ENCODE data around the gene SERPINA9.

The SERPINA9 gene

DNA sequence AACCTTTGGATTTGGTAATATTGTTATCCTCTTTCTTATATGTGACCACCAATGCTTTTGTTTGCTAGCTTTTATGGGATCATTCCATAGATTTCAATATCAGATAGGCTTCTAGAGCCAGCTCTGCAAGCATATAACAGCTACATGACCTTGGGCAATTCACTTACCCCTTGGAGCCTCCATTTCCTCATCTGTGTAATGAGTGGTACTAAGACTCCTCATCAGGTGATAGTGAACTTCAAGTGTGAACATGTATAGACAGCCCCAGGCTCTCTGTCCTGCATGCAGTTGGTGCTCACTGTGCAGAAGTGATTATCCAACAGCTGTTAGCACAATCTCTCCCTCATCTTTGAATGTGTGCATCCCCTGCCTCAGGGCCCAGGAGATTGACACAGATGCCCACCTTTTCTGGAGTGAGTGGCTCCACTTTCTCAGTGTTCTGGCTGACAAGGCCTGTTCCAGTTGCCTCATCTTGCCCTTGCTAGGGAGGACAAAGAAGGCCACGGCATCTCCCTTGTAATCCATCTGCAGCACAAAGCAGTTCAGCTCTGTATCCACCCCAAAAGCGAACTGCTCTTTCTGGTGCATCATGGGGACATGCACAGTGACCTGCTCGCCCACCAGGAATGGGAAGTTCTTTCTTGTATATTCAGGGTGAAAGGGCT lies 9.2 kb downstream of the SERPINA9 start:
- no peak overlapping the region for H3K4me3 ChIP-seq (ENCODE audit: control insufficient read depth, low read depth, low read length)
- no peak for DNase-seq (ENCODE audit: low read depth)
- TF ChIP-seq, protein P1, sequence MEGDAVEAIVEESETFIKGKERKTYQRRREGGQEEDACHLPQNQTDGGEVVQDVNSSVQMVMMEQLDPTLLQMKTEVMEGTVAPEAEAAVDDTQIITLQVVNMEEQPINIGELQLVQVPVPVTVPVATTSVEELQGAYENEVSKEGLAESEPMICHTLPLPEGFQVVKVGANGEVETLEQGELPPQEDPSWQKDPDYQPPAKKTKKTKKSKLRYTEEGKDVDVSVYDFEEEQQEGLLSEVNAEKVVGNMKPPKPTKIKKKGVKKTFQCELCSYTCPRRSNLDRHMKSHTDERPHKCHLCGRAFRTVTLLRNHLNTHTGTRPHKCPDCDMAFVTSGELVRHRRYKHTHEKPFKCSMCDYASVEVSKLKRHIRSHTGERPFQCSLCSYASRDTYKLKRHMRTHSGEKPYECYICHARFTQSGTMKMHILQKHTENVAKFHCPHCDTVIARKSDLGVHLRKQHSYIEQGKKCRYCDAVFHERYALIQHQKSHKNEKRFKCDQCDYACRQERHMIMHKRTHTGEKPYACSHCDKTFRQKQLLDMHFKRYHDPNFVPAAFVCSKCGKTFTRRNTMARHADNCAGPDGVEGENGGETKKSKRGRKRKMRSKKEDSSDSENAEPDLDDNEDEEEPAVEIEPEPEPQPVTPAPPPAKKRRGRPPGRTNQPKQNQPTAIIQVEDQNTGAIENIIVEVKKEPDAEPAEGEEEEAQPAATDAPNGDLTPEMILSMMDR (IDR thresholded peaks at IDR 0.05; ENCODE audit: control insufficient read depth, insufficient read depth, low read depth, low read length, missing control alignments) = no peak

DNA sequence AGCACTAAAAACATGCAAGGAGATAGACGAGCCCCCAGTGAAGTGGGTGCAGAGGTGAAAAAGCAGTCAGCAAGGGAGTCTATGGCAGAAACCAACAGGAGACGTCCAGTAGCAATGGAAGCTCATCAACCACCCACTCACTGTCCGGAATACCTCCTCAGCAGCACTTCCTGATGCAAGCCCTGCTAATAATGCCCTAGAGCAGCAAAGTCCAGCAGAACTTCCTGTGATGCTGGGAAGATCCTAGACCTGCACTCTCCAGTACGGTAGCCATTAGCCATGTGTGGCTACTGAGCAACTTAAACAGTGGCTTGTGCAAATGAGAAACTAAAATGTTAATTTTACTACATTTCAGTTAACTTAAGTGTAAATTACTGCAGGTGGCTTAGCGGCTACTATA lies 11.0 kb downstream of the SERPINA9 start:
- TF ChIP-seq, protein P1 (IDR thresholded peaks at IDR 0.05; ENCODE audit: control insufficient read depth, insufficient read depth, low read depth, low read length, missing control alignments) = no peak
- H3K4me3 ChIP-seq (ENCODE audit: control insufficient read depth, low read depth, low read length) = no peak overlapping the region
- no peak for DNase-seq (ENCODE audit: low read depth)

DNA sequence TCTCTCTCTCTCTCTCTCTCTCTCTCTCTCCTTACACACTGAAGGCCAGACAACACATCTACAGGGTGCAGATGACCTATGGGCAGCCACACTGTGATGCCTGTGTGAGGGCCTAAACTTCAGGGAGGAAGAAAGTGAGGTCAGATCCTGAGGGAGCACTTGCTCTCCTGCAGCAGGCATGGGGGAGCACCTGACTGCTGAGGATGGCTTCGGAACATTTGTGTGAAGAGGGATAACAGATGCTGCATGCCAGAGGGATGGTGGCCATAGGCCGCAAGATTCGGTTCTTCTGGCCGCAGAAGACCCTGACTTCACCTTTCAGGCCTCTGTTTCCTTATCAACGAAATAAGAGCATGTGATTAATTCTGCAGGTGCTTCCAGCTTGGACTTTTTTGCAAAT lies 11.7 kb downstream of the SERPINA9 start:
- no peak overlapping the region for H3K4me3 ChIP-seq (ENCODE audit: control insufficient read depth, low read depth, low read length)
- TF ChIP-seq, protein P1 (IDR thresholded peaks at IDR 0.05; ENCODE audit: control insufficient read depth, insufficient read depth, low read depth, low read length, missing control alignments) = no peak
- no peak for DNase-seq (ENCODE audit: low read depth)

DNA sequence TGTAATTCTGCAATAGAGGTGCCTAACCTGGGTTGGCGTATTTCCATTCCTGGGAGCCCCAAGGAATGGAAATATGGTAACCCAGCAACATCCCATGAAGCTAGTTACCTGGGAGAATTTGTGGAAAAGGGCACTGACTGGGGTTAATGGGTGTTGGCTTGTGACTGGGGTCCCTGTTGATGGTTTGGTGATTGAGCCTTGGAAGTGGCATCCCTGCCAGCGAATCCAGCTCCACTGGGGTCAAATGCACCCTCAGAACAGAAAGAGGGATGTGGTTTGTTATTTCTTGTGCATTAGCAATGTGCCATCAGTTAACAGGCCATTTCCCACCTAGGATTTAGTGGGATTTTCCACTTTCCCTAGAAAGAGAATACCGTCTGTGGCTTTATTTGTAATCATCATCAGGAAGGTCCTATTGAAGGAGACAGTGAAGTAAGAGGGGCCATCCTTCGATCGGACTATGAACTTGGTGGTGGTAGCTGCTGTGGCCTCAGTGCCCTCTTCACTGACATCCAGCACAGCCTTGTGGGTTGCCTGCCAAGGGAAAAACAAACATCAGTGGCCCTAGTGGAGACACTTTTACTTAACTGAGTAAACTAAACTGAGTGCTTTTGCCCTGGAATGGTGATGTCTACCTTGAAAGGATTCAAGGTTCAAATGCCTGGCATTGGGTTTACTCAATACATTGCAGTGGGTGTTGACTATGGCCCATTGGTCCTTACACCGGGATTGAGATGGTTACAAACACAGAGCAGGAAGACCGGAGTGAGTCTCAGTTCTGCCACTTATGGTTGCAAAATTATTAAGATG lies 13.0 kb downstream of the SERPINA9 start:
- no peak for DNase-seq (ENCODE audit: low read depth)
- no peak overlapping the region for H3K4me3 ChIP-seq (ENCODE audit: control insufficient read depth, low read depth, low read length)
- TF ChIP-seq, protein P1 (IDR thresholded peaks at IDR 0.05; ENCODE audit: control insufficient read depth, insufficient read depth, low read depth, low read length, missing control alignments) = no peak

DNA sequence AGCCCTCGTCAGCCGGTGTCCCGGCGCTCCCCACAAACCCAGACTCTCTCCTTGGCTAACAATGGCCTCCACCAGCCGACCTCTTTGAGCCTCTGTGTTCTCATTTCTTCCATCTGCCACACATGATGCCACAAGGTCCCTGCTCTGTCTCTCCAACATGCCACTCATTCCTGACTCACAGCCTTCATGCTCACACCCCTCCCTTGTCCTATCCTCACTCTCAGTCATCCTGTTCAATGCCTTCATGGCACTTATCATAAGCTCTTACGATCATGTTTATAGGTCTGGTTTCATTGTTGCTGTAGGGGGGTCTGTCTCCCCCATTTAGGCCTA lies 13.8 kb downstream of the SERPINA9 start:
- TF ChIP-seq, protein P1 (IDR thresholded peaks at IDR 0.05; ENCODE audit: control insufficient read depth, insufficient read depth, low read depth, low read length, missing control alignments) = no peak

DNA sequence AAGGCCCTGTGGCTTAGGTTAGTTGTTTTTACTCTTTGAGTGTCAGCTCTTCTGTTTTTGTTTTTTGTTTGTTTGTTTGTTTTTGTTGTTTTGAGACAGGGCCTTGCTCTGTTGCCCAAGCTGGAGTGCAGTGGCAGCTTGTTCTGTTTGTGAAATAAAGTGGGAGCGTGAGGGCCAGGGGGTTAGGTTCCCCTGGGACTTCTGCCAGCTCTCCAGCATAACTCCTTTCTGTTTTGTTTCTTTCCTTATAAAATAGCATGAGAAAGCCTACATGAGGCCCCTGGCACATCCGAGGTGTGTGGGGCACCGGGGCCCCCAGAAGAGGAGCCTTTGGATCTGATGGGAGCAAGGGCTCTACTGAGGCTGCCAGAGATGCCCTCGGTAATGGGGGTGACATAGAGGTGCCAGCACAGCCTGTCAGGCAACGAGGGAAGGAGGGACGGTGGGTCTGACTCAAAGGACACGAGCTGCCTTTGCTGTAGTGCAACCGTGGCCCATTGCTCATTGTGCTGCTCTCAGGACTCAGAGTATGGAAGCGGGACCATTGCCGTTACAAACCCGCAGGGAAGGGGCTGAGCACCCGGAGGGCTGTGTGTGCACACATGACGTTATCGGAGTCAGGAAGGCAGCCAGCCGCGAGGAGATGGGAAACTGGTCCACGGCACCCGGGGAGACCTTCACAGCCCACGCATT lies 14.3 kb downstream of the SERPINA9 start:
- TF ChIP-seq, protein P1 (IDR thresholded peaks at IDR 0.05; ENCODE audit: control insufficient read depth, insufficient read depth, low read depth, low read length, missing control alignments) = no peak
- no peak overlapping the region for H3K4me3 ChIP-seq (ENCODE audit: control insufficient read depth, low read depth, low read length)
- no peak for DNase-seq (ENCODE audit: low read depth)

More for the DNA sequence above, 13.8 kb downstream of the SERPINA9 start:
- H3K4me3 ChIP-seq (ENCODE audit: control insufficient read depth, low read depth, low read length) = no peak overlapping the region
- DNase-seq (ENCODE audit: low read depth) = no peak

Measured in AG09309 (cell line).